Suprapubic skin (tissue), 4 donors: ENCODE data around the gene RTEL1.

Experiments
- EP300 ChIP-seq: sonication (generic); formaldehyde crosslinking; IDR thresholded peaks from one replicate; pipeline ENCODE4 v1.6.1; 2017; ENCODE audit warnings: antibody characterized with exemption
- POLR2A ChIP-seq, 2 donors: fragments of 450-650 bp; IDR thresholded peaks; one replicate each; pipeline ENCODE4 v1.6.1; 2017; ENCODE audit warnings: antibody characterized with exemption in 2 of 2, mild to moderate bottlenecking in 2 of 2, moderate library complexity in 2 of 2
- POLR2AphosphoS5 ChIP-seq, 3 donors: sonication (generic); formaldehyde crosslinking; IDR thresholded peaks; one replicate each; pipeline ENCODE4 v1.6.1; 2017; ENCODE audit warnings: antibody characterized with exemption in 3 of 3
- TF ChIP-seq, protein P1 (sequence below), 2 donors: fragments of 200-600 bp in 1 of 2; fragments of 450-650 bp in 1 of 2; sonication (generic) in 1 of 2; IDR thresholded peaks; one replicate each; pipeline ENCODE4 v1.5.1; 2016 to 2019; ENCODE audit warnings: antibody characterized with exemption in 2 of 2, mild to moderate bottlenecking in 1 of 2, moderate library complexity in 1 of 2

DNA sequence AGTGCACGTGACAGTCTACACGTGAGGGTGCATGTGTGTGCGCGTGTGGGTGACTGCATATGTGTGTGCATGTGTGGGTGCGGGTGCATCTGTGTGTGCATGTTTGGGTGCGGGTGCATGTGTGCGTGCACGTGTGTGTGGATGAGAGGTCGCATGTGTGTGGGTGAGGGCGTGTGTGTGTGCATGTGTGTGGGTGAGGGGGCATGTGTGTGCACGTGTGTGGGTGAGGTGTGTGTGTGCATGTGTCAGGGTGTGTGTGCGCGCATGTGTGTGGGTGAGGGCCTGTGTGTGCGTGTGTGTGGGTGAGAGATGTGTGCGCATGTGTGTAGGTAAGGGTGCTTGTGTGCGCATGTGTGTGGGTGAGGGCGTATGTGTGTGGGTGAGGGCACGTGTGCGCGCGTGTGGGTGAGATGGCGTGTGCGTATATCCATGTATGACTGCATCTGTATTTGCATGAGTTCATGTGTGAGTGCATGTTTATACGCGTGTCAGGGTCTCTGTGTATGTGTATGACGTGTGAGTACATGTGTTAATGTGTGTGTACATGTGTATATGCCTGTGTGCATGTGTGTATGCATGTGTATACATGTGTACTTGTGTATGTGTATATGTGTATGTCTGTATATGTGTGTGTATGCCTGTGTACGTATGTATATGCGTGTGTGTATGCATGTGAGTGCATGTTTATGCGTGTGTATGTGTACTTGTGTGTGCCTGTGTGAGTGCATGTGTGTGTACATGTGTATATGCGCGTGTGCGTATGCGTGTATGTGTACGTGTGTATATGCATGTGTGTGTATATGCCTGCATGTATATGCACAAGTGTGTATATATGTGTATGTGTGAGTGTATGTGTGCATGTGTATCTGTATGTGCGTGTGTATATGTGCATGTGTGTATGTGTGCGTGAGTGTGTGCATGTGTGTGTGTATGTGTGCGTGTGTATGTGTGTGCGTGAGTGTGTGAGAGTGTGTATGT, 74.3 kb downstream of the RTEL1 start:
- TF ChIP-seq, protein P1, sequence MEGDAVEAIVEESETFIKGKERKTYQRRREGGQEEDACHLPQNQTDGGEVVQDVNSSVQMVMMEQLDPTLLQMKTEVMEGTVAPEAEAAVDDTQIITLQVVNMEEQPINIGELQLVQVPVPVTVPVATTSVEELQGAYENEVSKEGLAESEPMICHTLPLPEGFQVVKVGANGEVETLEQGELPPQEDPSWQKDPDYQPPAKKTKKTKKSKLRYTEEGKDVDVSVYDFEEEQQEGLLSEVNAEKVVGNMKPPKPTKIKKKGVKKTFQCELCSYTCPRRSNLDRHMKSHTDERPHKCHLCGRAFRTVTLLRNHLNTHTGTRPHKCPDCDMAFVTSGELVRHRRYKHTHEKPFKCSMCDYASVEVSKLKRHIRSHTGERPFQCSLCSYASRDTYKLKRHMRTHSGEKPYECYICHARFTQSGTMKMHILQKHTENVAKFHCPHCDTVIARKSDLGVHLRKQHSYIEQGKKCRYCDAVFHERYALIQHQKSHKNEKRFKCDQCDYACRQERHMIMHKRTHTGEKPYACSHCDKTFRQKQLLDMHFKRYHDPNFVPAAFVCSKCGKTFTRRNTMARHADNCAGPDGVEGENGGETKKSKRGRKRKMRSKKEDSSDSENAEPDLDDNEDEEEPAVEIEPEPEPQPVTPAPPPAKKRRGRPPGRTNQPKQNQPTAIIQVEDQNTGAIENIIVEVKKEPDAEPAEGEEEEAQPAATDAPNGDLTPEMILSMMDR (IDR thresholded peaks at IDR 0.05): no peak
- TF ChIP-seq EP300 (no peak), POLR2A (IDR thresholded peaks at IDR 0.05) (no peak), POLR2AphosphoS5 (IDR thresholded peaks at IDR 0.05) (no peak)
